Fibroblast of villous mesenchyme (primary cell): ENCODE results near the gene MGAT5. TPM values are rescaled to one million over a fixed set of nuclear protein-coding genes. Genes with fewer than 3 reads are reported as not detected.

Source experiments
- DNase-seq: peaks from one replicate; pipeline ENCODE4 v3.0.0-alpha.2; 2010; ENCODE audit warnings: low read depth
- H3K4me3 ChIP-seq: 2 replicates; pipeline ENCODE4 v1.5.1; 2011; ENCODE audit warnings: low read depth, mild to moderate bottlenecking, low read length
- CTCF ChIP-seq: IDR thresholded peaks from 2 replicates; pipeline ENCODE4 v1.5.1; 2012; ENCODE audit warnings: low read depth, mild to moderate bottlenecking, low read length; ENCODE audit not compliant: insufficient read depth
- total RNA-seq: library from RNA; depleted of rRNA; stranded (reverse); fragments of >200 nt; gene quantifications from 2 replicates; pipeline ENCODE4 v1.2.3, GENCODE V29; 2012

MGAT5 gene
- total RNA-seq, 1 donor = 109 TPM

GRCh38 chr2:134443814-134444480, 190.1 kb downstream of the MGAT5 start:
- H3K4me3 ChIP-seq = no peak overlapping the region
- DNase-seq = no peak
- no peak for TF ChIP-seq CTCF

DNA sequence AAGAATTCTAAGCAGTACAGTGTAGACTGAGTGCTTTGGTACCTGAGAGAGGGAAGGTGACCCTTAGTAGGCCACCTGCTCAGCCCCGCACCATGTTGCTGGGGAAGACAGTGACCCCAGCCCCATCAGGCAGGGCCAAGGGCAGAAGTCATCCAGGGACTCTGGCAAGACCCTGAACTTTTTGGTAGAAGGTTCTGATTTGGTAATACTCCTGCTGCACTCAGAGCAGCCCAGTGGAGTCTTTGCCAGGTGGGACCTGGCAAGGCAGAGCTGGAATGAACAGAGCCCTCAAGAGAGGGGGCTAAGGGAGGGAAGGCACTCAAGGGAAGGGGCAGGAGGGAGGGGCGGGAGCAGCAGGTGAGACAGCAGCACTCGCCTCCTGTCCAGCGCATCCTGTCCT, 191.2 kb downstream of the MGAT5 start:
- H3K4me3 ChIP-seq = no peak overlapping the region
- no peak for TF ChIP-seq CTCF
- no peak for DNase-seq

DNA sequence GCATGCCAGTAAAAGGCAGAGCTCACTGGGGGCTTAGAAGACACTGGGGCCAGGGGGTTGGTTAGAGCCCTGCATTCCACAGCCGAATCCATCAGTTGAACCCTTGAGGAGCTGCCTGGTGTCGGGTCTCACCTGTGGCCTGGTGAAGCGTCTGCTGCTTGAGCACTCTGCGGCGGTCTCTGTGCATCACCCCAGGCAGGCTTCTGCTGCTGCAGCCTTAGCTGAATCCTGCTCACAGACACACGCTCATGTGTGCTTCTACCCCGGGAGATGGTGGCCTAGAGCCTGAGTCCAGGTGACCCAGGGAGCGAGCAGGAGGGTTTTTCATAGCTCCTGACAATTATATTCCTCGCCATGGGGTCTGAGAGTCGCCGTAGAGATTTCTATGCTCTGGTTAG, 192.1 kb downstream of the MGAT5 start:
- H3K4me3 ChIP-seq = no peak overlapping the region
- DNase-seq = no peak
- no peak for TF ChIP-seq CTCF

GRCh38 chr2:134446383-134447017, 192.6 kb downstream of the MGAT5 start:
- H3K4me3 ChIP-seq = no peak overlapping the region
- peak; percentile 85 for DNase-seq
- no peak for TF ChIP-seq CTCF

- no peak overlapping the region for H3K4me3 ChIP-seq
- TF ChIP-seq CTCF = no peak
- DNase-seq = no peak
Measured at GRCh38 chr2:134447669-134448068, 193.8 kb downstream of the MGAT5 start.

- no peak for TF ChIP-seq CTCF
- H3K4me3 ChIP-seq = no peak overlapping the region
- DNase-seq = no peak
Measured at GRCh38 chr2:134448650-134449049, 194.8 kb downstream of the MGAT5 start.
